Stimulated activated CD4-positive, alpha-beta T cell treated with anti-CD3 and anti-CD28 coated beads, Interleukin-4, amount 100 ng/mL, for 24 hours (primary cell): ENCODE measurements around the gene IQGAP2.
"Not testable (repeated sequence)": the region's sequence is repeated elsewhere in the genome, so short reads cannot be mapped to it uniquely, and the experiment has no call there.

Experiments
- DNase-seq: peaks from one replicate; pipeline ENCODE4 v3.0.0-alpha.2; 2020

IQGAP2 gene

GRCh38 chr5:76674330-76675066 is 271.4 kb downstream of the IQGAP2 start:
- DNase-seq = no peak

- DNase-seq = no peak
These were observed 272.3 kb downstream of the IQGAP2 start for GRCh38 chr5:76675364-76675763.

GRCh38 chr5:76677849-76678472 is 274.9 kb downstream of the IQGAP2 start:
- no peak for DNase-seq

- DNase-seq = no peak
These were observed 276.1 kb downstream of the IQGAP2 start for GRCh38 chr5:76679231-76679630.

- DNase-seq = not testable (repeated sequence)
These were observed 277.7 kb downstream of the IQGAP2 start for GRCh38 chr5:76680826-76681225.

- DNase-seq = no peak
These were observed 278.2 kb downstream of the IQGAP2 start for GRCh38 chr5:76681287-76681686.

GRCh38 chr5:76682387-76682786 is 279.3 kb downstream of the IQGAP2 start:
- no peak for DNase-seq

GRCh38 chr5:76683816-76684731 is 281.0 kb downstream of the IQGAP2 start:
- no peak for DNase-seq

GRCh38 chr5:76684756-76685519 is 281.9 kb downstream of the IQGAP2 start:
- DNase-seq = no peak

GRCh38 chr5:76685704-76686103 is 282.6 kb downstream of the IQGAP2 start:
- DNase-seq = no peak

GRCh38 chr5:76688212-76688611 is 285.1 kb downstream of the IQGAP2 start:
- no peak for DNase-seq

GRCh38 chr5:76688836-76689235 is 285.8 kb downstream of the IQGAP2 start:
- DNase-seq = no peak

GRCh38 chr5:76689321-76690036 is 286.4 kb downstream of the IQGAP2 start:
- DNase-seq = no peak

- no peak for DNase-seq
These were observed 287.1 kb downstream of the IQGAP2 start for GRCh38 chr5:76690037-76690679.

GRCh38 chr5:76690704-76691466 is 287.8 kb downstream of the IQGAP2 start:
- no peak for DNase-seq

- DNase-seq = no peak
These were observed 288.6 kb downstream of the IQGAP2 start for GRCh38 chr5:76691467-76692273.

- no peak for DNase-seq
These were observed 289.1 kb downstream of the IQGAP2 start for GRCh38 chr5:76692274-76692540.

- no peak for DNase-seq
These were observed 289.6 kb downstream of the IQGAP2 start for GRCh38 chr5:76692651-76693050.

GRCh38 chr5:76693141-76693540 is 290.1 kb downstream of the IQGAP2 start:
- DNase-seq = no peak

- no peak for DNase-seq
These were observed 291.2 kb downstream of the IQGAP2 start for GRCh38 chr5:76694317-76694716.
